HG03342 (cell line): ENCODE data around the gene NPR1.
"Not testable (repeated sequence)": the region's sequence is repeated elsewhere in the genome, so short reads cannot be mapped to it uniquely, and the experiment has no call there.

Experiments
- ATAC-seq: cut with Tn5 transposase; IDR thresholded peaks from one replicate; pipeline ENCODE4 v1.9.1; 2021; ENCODE audit warnings: mild to moderate bottlenecking, moderate library complexity; ENCODE audit not compliant: unreplicated experiment

The NPR1 gene

GRCh38 chr1:153678519-153679336 lies at the start of gene NPR1:
Gene NPR1 (plus strand): TSS chr1:153678688. CDS start chr1:153679109, 421 bp downstream.
- ATAC-seq = no peak

- no peak for ATAC-seq
Observed at GRCh38 chr1:153629343-153629665, 49.2 kb upstream of the NPR1 start.

GRCh38 chr1:153629971-153630370 lies 48.5 kb upstream of the NPR1 start:
- ATAC-seq = no peak

DNA sequence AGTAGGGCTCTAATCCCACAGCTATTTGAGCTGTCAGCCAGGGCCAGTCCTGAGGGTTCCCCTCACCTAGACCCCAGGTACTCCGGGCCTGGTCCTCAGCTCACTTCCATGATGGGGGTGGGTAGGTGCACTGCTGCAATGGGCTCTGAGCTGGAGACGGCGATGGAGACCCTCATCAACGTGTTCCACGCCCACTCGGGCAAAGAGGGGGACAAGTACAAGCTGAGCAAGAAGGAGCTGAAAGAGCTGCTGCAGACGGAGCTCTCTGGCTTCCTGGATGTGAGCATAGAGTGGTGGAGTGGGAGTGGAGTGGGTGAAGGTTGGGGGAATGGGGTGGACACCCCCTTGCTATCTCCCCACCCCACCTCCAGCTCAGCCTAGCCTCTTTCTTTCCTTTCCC lies 48.1 kb upstream of the NPR1 start:
- ATAC-seq = no peak

GRCh38 chr1:153631047-153632022 lies 47.2 kb upstream of the NPR1 start:
- ATAC-seq = no peak

- ATAC-seq = no peak
Observed at GRCh38 chr1:153633161-153633753, 45.2 kb upstream of the NPR1 start.

- ATAC-seq = peak; percentile 81
Observed at GRCh38 chr1:153633754-153634665, 44.5 kb upstream of the NPR1 start, which contains the start of gene CHTOP. Gene CHTOP (plus strand): TSS chr1:153634066. CDS start chr1:153636589, 2,523 bp downstream.

GRCh38 chr1:153635872-153636271 lies 42.6 kb upstream of the NPR1 start:
- no peak for ATAC-seq

- no peak for ATAC-seq
Observed at GRCh38 chr1:153636312-153636711, 42.2 kb upstream of the NPR1 start.

DNA sequence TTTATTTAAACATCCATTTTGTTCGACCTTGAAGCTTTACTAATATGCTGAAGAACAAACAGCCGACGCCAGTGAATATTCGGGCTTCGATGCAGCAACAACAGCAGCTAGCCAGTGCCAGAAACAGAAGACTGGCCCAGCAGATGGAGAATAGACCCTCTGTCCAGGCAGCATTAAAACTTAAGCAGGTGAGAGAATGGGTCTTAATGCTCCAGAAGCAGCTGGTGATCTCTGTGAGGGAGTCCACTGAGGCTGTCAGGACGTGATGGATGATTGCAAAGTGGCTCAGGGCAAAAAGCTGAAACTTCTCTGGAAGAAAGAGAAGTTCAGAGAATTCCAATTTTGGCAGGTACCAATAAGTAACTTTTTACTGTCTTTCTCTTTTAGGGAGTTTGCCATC lies 40.2 kb upstream of the NPR1 start:
- ATAC-seq = no peak

DNA sequence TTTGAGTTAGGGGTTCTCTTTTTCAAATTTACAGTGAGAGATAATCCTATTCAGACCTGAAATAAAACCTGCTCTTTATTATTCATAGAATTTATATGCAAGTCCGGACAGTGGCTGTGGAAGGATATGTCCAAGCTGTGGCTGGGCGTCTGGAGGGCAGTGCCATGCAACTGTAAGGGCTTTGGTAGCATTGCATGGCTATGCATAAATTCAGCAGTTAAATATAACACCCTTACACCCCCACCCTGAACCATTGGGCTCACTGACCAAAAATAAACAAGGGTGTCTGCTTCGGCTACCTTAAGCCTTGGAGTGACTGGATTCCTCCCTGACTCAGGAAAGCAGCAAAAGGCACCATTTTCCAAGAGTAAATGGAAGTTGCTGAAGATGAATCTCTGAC lies 39.2 kb upstream of the NPR1 start:
- ATAC-seq = no peak

- ATAC-seq = not testable (repeated sequence)
Observed at GRCh38 chr1:153640213-153640612, 38.3 kb upstream of the NPR1 start.

DNA sequence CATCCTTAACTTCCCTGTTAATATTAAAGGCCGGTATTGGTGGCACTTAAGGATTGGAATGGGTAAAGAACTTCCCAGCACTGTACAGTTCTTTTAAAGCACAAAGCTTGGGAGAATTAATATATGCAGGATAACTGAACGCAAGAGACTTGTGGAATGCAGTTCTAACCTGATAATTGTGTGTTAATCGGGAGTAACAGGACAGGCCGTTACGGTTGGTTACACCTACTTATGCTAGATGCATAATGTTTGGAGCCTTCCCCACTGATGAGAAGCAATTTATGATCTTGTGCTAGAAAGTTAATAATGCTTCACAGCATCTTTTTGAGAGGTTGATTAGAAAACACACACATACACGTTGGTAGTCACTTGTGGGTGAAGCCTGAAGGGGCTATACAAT lies 37.6 kb upstream of the NPR1 start:
- ATAC-seq = no peak

DNA sequence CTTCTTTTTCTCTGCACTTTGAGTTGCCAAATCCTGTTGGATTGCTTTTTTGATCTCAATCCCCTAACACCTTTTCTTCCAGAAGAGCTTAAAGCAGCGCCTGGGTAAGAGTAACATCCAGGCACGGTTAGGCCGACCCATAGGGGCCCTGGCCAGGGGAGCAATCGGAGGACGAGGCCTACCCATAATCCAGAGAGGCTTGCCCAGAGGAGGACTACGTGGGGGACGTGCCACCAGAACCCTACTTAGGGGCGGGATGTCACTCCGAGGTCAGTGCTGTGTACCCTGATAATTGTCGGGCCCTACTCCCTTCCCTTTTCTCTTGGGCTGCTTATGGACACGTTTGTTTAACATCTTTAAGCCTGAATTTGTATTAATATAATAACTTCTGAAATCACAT lies 36.3 kb upstream of the NPR1 start:
- ATAC-seq = no peak

DNA sequence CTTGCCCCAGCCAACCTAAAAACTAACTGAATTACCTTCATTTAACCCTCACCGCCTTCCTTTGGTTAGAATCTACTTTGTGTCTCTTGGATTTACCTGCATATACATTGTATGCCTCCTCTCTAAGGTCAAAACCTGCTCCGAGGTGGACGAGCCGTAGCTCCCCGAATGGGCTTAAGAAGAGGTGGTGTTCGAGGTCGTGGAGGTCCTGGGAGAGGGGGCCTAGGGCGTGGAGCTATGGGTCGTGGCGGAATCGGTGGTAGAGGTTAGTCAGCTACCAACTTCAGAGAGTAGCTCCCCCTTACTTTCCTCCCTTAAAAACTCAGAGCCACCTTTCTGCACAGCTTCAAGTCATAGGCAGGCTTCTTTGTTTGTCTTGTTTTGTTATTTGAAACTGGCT lies 35.4 kb upstream of the NPR1 start:
- ATAC-seq = no peak

- ATAC-seq = no peak
Observed at GRCh38 chr1:153643816-153644215, 34.7 kb upstream of the NPR1 start.

GRCh38 chr1:153646672-153647345 lies 31.7 kb upstream of the NPR1 start:
- ATAC-seq = no peak

GRCh38 chr1:153647346-153647714 lies 31.2 kb upstream of the NPR1 start:
- no peak for ATAC-seq

DNA sequence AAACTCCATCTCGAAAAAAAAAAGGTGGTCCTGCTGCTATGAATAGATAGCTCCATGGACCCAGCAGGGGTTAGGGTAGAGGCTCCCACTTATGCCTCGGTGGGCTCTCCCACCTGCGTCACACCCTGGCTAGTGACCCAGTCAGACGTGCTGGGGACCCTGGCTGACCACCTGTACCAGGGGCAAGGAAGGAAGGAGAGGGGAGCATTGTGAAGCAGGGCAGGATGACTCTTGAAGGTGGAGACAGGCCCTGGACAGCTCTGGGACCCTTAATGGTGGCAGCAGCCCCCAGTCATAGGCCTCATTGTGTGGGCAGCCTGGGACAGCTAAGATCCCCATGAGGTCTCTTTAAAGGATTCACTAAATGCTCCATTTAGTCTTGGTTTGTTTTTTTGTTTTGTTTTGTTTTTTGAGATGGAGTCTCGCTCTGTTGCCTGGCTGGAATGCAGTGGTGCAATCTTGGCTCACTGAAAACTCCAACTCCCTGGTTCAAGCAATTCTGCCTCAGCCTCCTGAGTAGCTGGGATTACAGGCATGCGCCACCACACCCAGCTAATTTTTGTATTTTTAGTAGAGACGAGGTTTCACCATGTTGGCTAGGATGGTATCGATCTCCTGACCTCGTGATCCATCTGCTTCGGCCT lies 30.4 kb upstream of the NPR1 start:
- no peak for ATAC-seq
